RWPE1 (cell line): Measurements from ENCODE around the gene RANBP9.

Experiments
- CTCF ChIA-PET: fragments of 350-600 bp; sonication (Branson Sonifier 250); formaldehyde crosslinking; extraction: SDS; loops from one replicate; lab custom pipeline; 2021; lab: Yijun Ruan, JAX
- POLR2A ChIA-PET: fragments of 400-600 bp; formaldehyde crosslinking; extraction: SDS; loops from one replicate; lab custom pipeline; 2020; ENCODE audit warnings: antibody characterized with exemption; ENCODE audit not compliant: low non-redundant PET; lab: Yijun Ruan, JAX
- DNase-seq: peaks from one replicate; pipeline ENCODE4 v3.0.0; 2012; ENCODE audit warnings: low spot score
- H3K27ac ChIP-seq: fragments of 450-650 bp; 2 replicates; pipeline ENCODE4 v1.5.1; 2017
- CTCF ChIP-seq: fragments of 450-650 bp; conservative IDR thresholded peaks from 2 replicates; pipeline ENCODE4 v1.5.1; 2017; ENCODE audit warnings: low read depth, mild to moderate bottlenecking

Gene RANBP9

GRCh38 chr6:13574571-13575376 lies 136.9 kb downstream of the RANBP9 start, which contains the start of gene SIRT5:
TSS of gene SIRT5 (plus strand) at chr6:13574601. CDS start at chr6:13584111, 9,510 bp downstream.
- CTCF ChIA-PET = interaction anchor here (0.5 to 1.4 kb wide), 15 partner anchors 10 to 1602 kb away, joined by 3 to 11 read pairs (median 3); partner anchors contain the start of genes GFOD1 and NOL7

GRCh38 chr6:13574149-13574570 lies 137.5 kb downstream of the RANBP9 start:
- peak overlapping the region; percentile 97 for H3K27ac ChIP-seq
- CTCF ChIA-PET = interaction anchor here (0.5 to 1.4 kb wide), 7 partner anchors 10 to 385 kb away, joined by 3 to 11 read pairs (median 3); partner anchors contain the start of gene GFOD1
- peak; percentile 99 for DNase-seq
- TF ChIP-seq CTCF = peak; percentile 71
- POLR2A ChIA-PET = interaction anchor here (0.6 to 1.2 kb wide), 5 partner anchors 41 to 237 kb away, joined by 3 to 5 read pairs (median 3); partner anchors contain the start of gene NOL7

More at GRCh38 chr6:13574571-13575376, 136.9 kb downstream of the RANBP9 start, which contains the start of gene SIRT5:
- POLR2A ChIA-PET = interaction anchor here (0.6 to 1.2 kb wide), 9 partner anchors 40 to 1843 kb away, joined by 3 to 5 read pairs (median 3); partner anchors contain the start of genes GFOD1 and NOL7
- peak within 1 kb of the TSS; percentile 97 for H3K27ac ChIP-seq
- DNase-seq = peak; percentile 90
- no peak; the same call in 1 of the 2 replicates for TF ChIP-seq CTCF

GRCh38 chr6:13573669-13574110 lies 137.9 kb downstream of the RANBP9 start:
- no peak for TF ChIP-seq CTCF
- peak; percentile 37 for DNase-seq
- CTCF ChIA-PET = interaction anchor here (0.7 kb wide), 1 partner anchor 341 kb away, joined by 4 read pairs; no protein-coding TSS in a partner anchor
- H3K27ac ChIP-seq = peak overlapping the region; percentile 97
- POLR2A ChIA-PET = interaction anchor here (0.9 kb wide), 1 partner anchor 12 kb away, joined by 3 read pairs; no protein-coding TSS in a partner anchor

- ChIA-PET POLR2A (interaction anchor here (0.9 kb wide), 1 partner anchor 11 kb away, joined by 3 read pairs; no protein-coding TSS in a partner anchor), CTCF (interaction anchor here (0.7 kb wide), 1 partner anchor 341 kb away, joined by 4 read pairs; no protein-coding TSS in a partner anchor)
These were observed 138.5 kb downstream of the RANBP9 start for GRCh38 chr6:13572951-13573654.

GRCh38 chr6:13572240-13572639 lies 139.4 kb downstream of the RANBP9 start:
- H3K27ac ChIP-seq = no peak overlapping the region
- no peak for DNase-seq
- TF ChIP-seq CTCF = no peak
- POLR2A ChIA-PET = no interaction called here
- CTCF ChIA-PET = no interaction called here

More at GRCh38 chr6:13572951-13573654, 138.5 kb downstream of the RANBP9 start:
- no peak for TF ChIP-seq CTCF
- no peak for DNase-seq
- H3K27ac ChIP-seq = peak overlapping the region; percentile 97
